NK-92 (cell line): ENCODE measurements around the gene RNF146.
"Not testable (repeated sequence)": the region's sequence is repeated elsewhere in the genome, so short reads cannot be mapped to it uniquely, and the experiment has no call there.

Experiments
- DNase-seq: peaks from one replicate; lab custom pipeline; 2025; ENCODE audit not compliant: unreplicated experiment; lab: John Stamatoyannopoulos, UW

RNF146 gene

DNA sequence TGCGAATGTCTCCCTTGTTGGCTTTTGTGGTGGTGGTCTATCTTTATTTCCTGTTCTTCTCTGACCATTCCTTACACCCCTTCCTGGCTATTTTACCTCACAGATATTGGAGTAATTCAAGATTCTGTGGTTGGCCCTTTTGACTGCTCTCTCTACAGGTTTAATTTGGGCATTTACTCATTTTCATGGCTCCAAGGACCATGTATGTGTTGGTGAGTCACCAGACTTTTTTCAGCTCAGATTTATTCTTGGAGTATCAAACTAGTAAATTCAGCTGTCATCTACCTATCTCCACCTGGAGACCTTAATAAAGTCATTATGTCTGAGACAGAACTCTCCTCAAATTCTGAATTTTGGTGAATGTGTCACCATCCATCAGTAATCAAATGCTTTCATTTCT lies 15.5 kb downstream of the RNF146 start:
- DNase-seq: no peak

DNA sequence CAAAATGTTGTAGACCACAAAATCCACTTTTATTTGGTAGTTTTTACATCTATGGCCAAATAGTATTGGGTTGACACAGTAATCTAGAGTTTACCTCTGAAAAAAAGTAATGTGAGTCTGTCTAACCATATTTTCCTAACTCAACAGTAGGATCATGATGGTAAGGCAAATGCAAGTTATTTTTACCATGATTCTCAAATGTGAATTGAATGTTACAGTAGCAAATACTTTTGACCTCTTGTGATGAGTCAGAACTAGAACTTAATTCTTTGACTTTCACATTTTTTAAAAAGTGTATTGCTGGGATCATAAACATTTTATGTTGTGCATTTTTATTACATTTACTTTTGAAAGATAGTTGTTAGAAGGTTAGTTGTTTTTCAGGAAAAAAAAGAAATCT lies 22.0 kb downstream of the RNF146 start:
- DNase-seq: no peak

DNA sequence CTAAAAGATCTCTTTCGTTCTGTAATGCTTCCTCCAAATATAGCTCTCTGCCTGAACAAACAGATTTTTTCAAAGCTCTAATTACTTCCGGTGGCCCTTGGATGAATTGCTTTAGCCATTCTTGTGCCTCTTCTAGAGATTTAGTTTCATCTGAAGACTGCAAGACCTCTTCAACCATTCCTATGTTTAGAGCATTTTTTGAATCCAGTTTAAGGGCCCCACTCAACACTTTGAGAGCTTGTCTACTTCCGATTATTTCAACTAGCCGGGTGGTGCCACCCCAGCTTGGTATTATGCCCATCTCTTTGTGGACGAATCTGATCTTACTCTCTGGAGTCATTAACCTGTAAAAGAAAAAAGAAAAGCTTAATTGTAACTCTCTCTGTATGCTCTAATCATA lies 23.3 kb downstream of the RNF146 start:
- DNase-seq: no peak

DNA sequence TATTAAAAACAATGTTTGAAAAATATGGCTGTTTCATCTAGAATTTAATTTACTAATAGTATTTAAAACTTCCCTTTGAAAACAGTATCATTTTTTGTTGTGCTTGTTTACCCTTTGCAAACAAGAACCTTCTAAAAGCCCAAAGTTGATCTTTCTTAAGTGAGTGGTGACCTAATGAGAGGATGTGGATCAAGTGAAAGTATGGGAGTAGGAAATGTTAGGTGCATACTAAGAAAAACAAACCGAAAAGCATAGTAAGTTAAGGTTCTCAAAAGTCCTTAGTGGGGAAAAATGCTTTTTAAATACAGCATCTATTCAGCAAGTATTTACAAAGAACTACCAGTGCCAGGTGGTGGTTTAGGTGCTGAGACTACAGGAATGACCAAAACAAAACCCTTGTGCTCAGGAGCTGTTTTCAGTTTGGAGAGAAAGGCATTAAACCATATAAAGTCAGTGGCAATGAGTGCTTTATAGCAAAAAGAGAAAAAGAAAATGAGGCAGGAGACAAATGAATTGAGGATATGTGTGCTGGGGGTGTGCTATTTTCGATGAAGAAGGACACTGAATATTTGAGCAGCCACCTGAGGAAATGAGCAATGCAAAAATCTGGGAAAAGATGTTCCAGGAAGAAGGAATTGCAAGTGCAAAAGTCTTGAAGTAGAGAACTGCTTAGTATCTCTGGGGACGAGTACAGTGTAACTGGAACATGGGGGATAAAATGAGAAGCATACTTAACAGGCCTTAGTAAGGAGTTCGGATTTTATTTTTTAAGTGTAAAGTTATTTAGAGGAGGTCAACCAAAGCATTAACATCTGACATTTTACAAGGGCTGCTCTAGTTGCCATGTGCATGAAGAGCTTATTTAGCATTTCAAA lies 24.0 kb downstream of the RNF146 start:
- DNase-seq: no peak

DNA sequence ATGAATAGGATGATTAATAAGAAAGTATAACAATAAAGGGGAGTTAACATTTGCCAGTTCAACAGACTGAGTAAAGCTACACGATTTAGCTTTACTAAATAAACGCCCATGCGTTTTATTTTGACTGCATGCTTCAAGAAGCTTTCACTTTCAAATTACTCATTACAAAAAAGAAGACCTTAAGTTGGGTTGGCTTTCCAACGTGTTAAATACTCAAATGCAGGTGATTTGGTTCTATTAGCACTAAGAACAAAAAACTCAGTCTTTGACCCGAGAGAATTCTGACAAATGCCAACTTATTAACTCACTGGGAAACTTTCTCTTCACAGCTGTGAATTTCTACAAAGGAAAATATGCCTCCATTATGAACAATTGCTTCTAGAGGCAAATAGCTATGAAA lies 24.8 kb downstream of the RNF146 start:
- no peak for DNase-seq

DNA sequence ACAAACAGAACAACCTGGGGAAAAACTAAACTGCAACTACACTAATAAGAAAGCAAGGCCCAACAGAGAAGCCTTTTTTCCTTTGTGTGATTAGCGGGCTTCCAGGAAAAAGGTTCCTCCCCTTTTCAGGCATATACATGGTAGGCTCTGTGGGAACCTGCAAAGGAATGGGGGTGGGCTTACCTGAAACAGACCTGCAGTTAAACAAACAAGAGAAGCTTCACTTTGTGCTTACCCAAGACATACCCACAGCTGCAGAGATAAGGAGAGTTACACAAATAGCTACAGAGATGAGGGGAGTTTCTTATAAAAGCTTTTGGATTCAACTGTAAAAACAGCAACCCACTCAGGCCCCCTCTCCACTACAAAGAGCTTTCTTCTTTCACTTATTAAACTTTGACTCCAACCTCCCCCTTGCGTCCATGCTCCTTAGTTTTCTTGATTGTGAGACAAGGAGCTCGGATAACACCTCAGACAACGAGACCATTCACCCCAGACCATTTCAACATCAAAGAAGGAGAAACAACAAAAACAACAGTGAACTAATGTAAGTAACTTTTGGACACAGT lies 30.9 kb downstream of the RNF146 start:
- DNase-seq: no peak

DNA sequence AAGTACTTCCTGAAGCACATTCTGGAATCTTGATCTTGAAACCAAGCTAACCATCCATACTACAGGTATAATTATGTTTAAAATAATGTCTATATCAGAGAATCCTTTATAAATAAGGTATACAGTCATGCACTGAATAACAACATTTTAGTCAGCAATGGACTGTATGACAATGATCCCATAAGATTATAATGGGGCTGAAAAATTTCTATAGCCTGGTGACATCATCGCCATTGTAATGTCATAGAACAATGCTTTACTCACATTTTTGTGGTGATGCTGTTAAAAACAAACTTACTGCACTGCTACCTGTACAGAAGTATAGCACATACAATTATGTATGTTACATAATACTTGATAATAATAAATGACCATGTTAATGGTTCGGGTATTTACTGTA lies 31.8 kb downstream of the RNF146 start:
- no peak for DNase-seq

DNA sequence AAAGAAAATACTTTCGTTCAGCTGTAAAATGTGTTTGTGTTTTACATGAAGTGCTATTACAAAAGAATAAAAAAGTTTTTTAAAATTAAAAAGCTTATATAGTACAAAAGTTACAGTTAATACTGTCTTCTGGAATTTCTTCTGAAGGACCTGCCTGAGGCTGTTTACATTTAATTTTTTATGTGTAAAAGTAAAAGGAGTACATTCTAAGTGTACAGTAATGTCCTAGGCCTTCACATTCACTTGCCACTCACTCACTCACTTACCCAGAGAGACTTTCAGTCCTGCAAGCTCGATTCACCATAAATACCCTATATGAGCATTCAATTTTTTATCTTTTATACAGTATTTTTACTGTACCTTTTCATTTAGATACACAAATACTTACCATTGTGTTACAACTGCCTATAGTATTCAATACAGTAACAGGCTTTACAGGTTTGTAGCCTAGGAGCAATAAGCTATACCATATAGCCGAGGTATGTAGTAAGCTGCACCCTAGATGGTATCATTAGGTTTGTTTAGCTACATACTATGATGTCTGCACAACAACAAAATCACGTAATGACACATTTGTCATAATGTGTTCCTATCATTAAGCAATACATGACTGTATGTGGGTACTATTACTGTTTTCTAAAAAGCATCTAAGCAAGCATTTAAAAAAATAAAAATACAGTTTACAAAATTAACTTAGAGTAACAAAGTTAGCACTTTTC lies 33.0 kb downstream of the RNF146 start:
- DNase-seq: no peak

DNA sequence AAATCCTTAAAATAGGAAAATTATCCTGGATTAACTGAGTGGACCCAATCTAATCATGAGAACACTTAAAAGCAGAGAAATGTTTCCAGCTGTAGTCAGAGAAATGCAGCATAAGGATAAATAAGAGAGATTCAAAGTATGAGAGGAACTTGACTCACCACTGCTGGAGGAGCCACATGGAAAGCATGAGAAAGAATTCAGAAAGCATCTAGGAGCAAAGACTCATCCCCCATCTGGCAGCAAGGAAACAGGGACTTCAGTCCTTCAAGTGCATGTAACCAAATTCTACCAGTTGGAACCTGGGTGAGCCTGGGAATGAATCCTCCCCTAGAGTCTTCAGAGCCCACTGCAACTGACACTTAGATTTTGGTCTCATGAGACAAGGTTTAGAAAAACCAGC lies 33.7 kb downstream of the RNF146 start:
- DNase-seq: no peak

DNA sequence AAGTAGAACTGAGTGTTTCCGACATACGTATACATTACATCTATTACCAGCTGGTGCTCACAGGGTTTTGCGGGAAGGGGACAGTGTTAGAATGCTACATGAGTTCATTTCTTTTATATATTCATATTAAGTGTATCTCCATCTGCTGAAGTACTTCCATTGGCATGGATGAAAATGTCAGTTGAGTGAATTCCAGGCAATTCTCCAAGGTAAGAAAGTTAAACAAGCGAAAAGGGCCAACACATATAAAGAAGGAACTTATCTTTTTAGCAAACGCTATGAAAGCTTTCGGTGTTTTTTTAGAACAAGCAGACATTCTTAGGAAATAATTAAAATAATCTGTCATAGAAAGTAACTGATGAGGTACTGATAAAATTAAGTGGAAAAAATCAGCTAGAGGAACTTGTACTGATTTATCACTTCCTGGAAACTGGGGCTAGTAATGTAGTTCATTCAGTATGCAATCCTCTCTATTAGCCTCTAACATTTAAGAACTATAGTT lies 34.6 kb downstream of the RNF146 start:
- no peak for DNase-seq

DNA sequence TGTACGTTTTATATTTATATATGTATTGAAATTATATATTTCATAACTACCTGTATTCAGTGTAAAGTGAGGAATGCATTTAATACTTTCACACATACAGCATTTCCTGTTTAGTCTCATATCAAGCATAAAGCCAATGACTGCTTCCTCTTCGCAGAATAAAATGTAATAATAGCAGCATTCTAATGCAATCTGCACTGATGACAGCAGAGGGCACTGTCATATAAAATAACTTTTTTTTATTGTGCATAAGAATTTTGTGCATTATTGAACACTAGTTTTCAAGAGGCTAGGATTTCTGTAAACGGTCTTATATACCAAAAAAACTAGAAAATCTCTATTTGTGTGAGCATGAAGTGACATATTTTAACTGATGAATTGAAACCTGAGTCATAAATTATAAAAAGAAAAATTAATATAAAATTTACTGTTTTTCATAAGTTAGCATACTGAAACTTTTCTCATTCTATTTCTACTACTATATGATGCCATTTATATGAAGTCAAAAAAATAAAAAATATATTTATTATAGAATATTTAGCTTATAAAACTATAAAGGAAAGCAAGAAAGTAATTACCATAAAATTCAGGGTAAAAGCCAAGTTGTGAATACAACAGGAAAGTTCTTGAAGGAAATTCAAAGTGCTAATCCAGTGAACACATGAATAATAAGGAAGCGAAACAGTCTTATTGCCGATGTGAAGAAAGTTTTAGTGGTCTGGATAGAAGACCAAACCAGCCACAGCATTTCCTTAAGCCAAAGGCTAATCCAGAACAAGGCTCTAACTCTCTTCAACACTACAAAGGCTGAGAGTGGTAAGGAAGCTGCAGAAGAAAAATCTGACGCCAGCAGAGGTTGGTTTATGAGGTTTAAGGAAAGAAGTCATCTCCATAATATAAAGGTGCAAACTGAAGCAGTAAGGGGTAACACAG lies 36.3 kb downstream of the RNF146 start:
- DNase-seq: no peak

DNA sequence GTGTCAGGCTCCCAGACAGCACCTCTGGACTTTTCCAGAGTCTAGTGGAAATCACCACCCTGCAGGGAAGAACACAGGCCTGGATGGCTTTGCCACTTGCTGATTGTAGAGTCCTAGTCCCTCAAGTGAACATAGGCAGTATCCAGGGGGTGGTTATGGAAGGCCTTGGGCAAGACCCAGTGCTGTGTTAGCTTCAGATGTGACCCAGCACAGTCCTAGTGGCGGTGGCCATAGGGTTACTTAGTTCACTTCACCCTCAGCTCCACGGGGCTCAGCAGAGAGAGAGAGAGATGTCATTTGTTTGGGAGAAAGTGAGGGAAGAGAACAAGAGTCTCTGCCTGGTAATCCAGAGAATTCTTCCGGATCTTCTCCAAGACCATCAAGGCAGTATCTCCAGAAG lies 37.3 kb downstream of the RNF146 start:
- no peak for DNase-seq

DNA sequence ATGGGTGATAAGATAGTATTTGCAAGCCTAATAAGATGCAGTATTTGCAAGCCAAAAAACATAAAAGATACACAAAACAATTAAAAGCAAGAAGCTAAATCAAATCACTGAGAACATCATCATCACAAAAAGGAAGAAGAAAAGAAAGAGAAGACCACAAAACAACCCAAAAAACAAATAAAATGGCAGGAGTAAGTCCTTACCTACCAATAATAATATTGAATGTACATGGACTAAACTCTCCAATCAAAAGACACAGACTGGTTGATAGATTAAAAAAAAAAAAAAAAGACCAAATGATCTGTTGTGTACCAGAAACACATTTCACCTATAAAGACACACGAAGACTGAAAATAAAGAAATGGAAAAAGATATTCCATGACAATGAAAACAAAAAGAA lies 39.1 kb downstream of the RNF146 start:
- DNase-seq: no peak

DNA sequence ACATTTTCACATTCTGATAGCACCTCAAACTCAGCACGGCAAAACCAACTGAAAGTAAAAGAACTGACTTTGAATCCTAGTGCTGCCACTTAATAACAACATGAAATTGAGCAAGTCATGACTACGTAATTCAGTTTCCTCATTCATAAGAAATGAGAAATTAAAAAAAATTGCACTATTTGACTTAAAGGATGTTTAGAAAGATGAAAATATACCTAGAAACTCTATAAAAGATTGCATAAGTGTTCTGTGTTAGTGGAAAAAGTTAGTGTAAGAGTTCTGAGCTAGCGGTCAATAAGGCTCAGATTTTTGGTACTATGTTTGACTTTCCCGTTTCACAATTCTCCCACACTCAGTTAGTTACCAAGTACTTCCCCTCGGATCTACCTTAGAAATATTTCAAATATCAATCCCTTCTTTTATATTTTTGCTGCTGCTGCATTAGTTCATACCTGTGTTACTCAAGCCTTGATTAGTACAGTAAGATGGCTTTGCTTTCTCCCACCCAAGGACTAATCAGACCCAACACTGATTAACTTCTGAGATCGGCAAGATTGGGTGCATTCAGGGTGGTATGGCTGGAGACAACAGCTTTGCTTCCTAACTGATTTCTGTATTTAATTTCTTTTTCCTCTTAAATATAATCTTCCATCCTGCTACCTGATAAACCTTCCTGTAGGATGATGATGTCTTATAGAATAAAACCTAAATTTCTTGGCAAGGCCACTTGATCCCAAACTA lies 50.9 kb downstream of the RNF146 start:
- DNase-seq: no peak

DNA sequence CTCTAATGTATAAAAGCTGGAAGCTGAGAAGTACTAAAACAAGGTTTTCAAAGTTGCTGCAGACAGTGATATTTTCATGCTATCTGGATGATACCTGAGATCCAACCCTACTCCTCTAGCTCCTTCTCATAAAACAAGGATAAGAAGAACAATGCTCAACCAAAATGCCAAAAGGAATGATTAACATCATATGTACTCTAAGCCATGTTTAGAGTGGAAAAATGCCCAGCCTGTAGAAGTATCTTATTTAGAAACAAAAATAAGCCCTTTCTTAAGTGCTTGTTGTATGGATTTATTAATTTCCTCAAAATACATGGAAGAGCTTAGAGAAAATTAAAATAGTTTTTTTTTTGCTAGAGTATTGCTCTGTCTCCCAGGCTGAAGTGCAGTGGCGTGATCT lies 53.0 kb downstream of the RNF146 start:
- DNase-seq: no peak

DNA sequence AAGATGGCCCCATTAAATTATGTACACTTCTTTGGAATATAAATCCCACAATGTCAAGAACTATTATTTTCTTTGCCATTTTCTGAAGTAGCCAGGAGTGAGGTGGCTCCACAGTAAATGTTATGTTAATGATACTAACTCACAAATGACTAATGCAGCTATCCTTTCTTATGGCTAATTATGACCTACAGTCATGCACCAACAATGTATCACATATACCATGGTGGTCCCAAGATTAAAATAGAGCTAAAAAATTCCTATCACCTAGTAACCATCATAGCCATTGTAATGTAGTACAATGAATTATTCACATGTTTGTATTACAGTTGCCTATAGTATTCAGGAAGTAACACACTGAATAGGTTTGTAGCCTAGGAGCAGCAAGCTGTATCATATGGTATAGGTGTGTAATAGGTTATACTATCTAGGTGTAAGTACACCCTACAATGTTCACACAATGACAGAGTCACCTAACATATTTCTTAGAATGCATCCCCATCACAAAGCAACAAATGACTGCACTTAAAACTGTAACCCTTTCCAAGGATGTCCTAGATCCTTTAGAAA lies 61.5 kb downstream of the RNF146 start:
- no peak for DNase-seq

DNA sequence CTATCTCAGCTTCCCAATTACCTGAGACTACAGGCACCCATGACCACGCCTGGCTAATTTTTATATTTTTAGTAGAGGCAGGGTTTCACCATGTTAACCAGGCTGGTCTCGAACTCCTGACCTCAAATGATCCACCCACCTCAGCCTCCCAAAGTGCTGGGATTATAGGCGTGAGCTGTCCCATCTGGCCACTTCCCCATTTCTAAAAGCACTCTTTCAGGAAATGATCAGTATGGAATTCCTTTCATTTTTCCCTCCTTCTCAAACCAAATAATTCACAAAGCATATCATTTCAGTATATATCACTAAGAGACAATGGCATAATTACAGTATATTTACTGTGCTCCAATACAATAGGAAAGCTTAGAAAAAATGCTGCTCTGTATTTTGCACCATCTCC lies 64.6 kb downstream of the RNF146 start:
- DNase-seq: not testable (repeated sequence)

DNA sequence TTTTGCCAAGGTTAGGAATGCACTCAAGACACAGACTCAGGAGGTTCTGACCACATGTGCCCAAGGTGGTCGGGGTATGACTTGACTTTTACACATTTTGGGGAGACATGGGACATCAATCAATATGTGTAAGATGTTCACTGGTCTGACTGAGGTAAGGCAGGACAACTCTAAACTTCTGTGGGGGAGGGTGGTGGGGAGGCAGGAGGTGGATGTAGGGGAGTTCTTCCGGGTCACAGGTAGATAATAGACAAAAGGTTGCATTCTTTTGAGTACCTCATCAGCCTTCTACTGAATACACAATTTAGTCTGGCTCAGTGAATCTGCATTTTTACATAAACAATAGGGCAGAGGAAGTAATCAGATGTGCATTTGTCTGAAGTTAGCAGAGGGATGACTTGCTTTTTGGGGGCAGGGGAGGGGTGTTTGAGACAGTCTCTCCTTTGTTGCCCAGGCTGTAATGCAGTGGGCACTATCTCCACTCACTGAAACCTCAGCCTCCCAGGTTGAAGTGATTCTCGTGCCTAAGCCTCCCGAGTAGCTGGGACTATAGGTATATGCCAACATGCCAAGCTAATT lies 65.8 kb downstream of the RNF146 start:
- no peak for DNase-seq
